Measurements from ENCODE around the gene DSCAML1. TPM values are rescaled to one million over a fixed set of nuclear protein-coding genes. Genes with fewer than 3 reads are reported as not detected.

Gene DSCAML1
- total and polyA plus RNA-seq, 2 of the 8 experiments (the other 6 are each of a cell fraction or from before 2014, with no cell fraction given) = 0.19 to 0.24 TPM

DNA sequence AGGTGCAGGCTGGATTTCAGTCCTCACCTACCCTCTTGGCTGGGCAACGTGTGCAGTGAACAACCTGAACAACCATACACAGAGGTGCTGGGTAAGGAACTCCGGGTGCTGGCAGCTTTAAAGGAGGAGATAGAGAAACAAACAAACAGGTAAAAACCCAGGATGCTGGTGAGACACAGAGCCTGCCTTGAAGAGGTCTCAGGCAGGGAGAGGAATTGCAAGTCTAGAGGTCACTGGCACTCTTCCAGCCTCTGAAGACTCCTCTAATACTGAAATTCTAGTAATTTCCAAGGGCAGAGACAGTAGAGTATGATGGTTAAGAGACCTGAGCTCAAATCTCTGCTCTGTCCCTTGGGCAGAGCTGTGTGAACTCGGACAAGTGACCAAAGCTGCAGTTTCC, 276.8 kb downstream of the DSCAML1 start:
- ChIA-PET CTCF (ENCODE audit: partially characterized antibody) (interaction anchor here (0.6 to 3.3 kb wide), 9 partner anchors 10 to 297 kb away, joined by 3 to 14 read pairs (median 4); no protein-coding TSS in a partner anchor), POLR2A (ENCODE audit: partially characterized antibody) (no interaction called here)
- peaks cover 0 to 3% (median 0%) of the 10 kb centered on the region in 4 experiments; a peak in 2 of 7 replicates for H3K4me1 ChIP-seq (replicated peaks in 1 of 4; ENCODE audit: control insufficient read depth in 3 of 4, insufficient read depth in 4 of 4, low read length in 3 of 4)
- no peak overlapping the region for H3K4ac ChIP-seq (replicated peaks; ENCODE audit: insufficient read length, low read depth, low read length)
- no peak overlapping the region for H4K91ac ChIP-seq (replicated peaks; ENCODE audit: insufficient read length, low read length)
- H3K4me2 ChIP-seq (ENCODE audit: insufficient read depth in 1 of 2, low read depth in 2 of 2, low read length in 2 of 2) = no peak overlapping the region
- TF ChIP-seq, protein P1, sequence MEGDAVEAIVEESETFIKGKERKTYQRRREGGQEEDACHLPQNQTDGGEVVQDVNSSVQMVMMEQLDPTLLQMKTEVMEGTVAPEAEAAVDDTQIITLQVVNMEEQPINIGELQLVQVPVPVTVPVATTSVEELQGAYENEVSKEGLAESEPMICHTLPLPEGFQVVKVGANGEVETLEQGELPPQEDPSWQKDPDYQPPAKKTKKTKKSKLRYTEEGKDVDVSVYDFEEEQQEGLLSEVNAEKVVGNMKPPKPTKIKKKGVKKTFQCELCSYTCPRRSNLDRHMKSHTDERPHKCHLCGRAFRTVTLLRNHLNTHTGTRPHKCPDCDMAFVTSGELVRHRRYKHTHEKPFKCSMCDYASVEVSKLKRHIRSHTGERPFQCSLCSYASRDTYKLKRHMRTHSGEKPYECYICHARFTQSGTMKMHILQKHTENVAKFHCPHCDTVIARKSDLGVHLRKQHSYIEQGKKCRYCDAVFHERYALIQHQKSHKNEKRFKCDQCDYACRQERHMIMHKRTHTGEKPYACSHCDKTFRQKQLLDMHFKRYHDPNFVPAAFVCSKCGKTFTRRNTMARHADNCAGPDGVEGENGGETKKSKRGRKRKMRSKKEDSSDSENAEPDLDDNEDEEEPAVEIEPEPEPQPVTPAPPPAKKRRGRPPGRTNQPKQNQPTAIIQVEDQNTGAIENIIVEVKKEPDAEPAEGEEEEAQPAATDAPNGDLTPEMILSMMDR (IDR thresholded peaks at IDR 0.05; ENCODE audit: control extremely low read depth in 1 of 3, insufficient read depth in 1 of 3, low read depth in 1 of 3, low read length in 3 of 3) = peak in 1 of 3 experiments; percentile 4; a peak in 1 of 4 replicates
- no peak for TF ChIP-seq POU5F1 (IDR thresholded peaks at IDR 0.05; ENCODE audit: low read depth, low read length)
- no peak overlapping the region for H2BK15ac ChIP-seq (ENCODE audit: low read length)
- no peak for FAIRE-seq
- H3K18ac ChIP-seq (ENCODE audit: extremely low read depth, low read length) = no peak overlapping the region
- H3K23ac ChIP-seq (ENCODE audit: insufficient read length) = no peak overlapping the region
- no peak overlapping the region for H2AFZ ChIP-seq (ENCODE audit: low read length)
- H3K9ac ChIP-seq (replicated peaks in 1 of 4; ENCODE audit: extremely low read depth in 1 of 4, low read depth in 3 of 4, low read length in 3 of 4) = no peak overlapping the region
- H2BK12ac ChIP-seq (ENCODE audit: low read depth, low read length) = no peak overlapping the region
- H3K23me2 ChIP-seq (ENCODE audit: low read depth, low read length) = no peaks in the 10 kb centered on the region
- H4K8ac ChIP-seq (ENCODE audit: extremely low read depth, insufficient read depth, low read length) = no peak overlapping the region
- H3K36me3 ChIP-seq (ENCODE audit: control insufficient read depth in 2 of 4, insufficient read depth in 4 of 4, low read length in 3 of 4) = no peaks in the 10 kb centered on the region
- H3K56ac ChIP-seq (replicated peaks; ENCODE audit: insufficient read length, low read depth, low read length) = no peak overlapping the region
- H4K5ac ChIP-seq (ENCODE audit: insufficient read length, low read depth, low read length) = no peak overlapping the region
- no peaks in the 10 kb centered on the region for H4K20me1 ChIP-seq (replicated peaks in 1 of 2; ENCODE audit: control insufficient read depth in 1 of 2, insufficient read depth in 2 of 2, low read length in 2 of 2)
- no peak overlapping the region for H3K27ac ChIP-seq (ENCODE audit: low read depth, low read length)
- H3K4me3 ChIP-seq (ENCODE audit: extremely low read depth in 1 of 4, insufficient read depth in 2 of 4, low read depth in 3 of 4, low read length in 4 of 4) = no peak overlapping the region
- H3K79me2 ChIP-seq (ENCODE audit: control insufficient read depth in 1 of 2, insufficient read depth in 2 of 2, low read length in 2 of 2) = no peaks in the 10 kb centered on the region
- no peak overlapping the region for H2AK5ac ChIP-seq (ENCODE audit: low read depth, low read length)
- no peaks in the 10 kb centered on the region for H3K27me3 ChIP-seq (replicated peaks in 1 of 4; ENCODE audit: control insufficient read depth in 3 of 4, extremely low read depth in 1 of 4, insufficient read depth in 3 of 4, low read length in 3 of 4)
- DNase-seq (ENCODE audit: low read depth in 1 of 2, low spot score in 2 of 2) = no peak
- no peak overlapping the region for H2BK120ac ChIP-seq (replicated peaks; ENCODE audit: low read depth, low read length)
- no peak overlapping the region for H2BK20ac ChIP-seq (ENCODE audit: low read length)
- no peaks in the 10 kb centered on the region for H3K79me1 ChIP-seq (ENCODE audit: low read depth, low read length)
- H2BK5ac ChIP-seq (ENCODE audit: low read depth, low read length) = no peak overlapping the region
- H3K9me3 ChIP-seq (ENCODE audit: insufficient read depth in 2 of 2, low read depth in 1 of 2, low read length in 1 of 2) = no peaks in the 10 kb centered on the region
- no peak overlapping the region for H3K14ac ChIP-seq (ENCODE audit: insufficient read length)
- 86% methylated on average over 3 of the region's 3 CpGs; no CpG with 5 or more reads in 1 of the 2 experiments for WGBS, 2 experiments (ENCODE audit: extremely low coverage in 1 of 2, insufficient coverage in 1 of 2, insufficient read length in 1 of 2, insufficient replicate concordance in 2 of 2, low coverage in 1 of 2, low lambda C conversion rate in 2 of 2, missing lambda C conversion rate in 1 of 2)

Data from H1 (cell line).